H9 (cell line): Measurements from ENCODE around the gene NDOR1. TPM values are rescaled to one million over a fixed set of nuclear protein-coding genes. Genes with fewer than 3 reads are reported as not detected.

Experiments
- DNase-seq: peaks from one replicate; pipeline ENCODE4 v3.0.0-alpha.2; 2017
- H2AFZ ChIP-seq: one replicate; pipeline ENCODE4 v1.6.1; 2013; ENCODE audit warnings: mild to moderate bottlenecking, low read length, control low read depth, moderate library complexity
- H2AK5ac ChIP-seq: 2 replicates; pipeline ENCODE4 v1.6.1; 2013; ENCODE audit warnings: low read length, control low read depth, mixed read lengths; ENCODE audit not compliant: insufficient read length
- H2BK120ac ChIP-seq: one replicate; pipeline ENCODE4 v1.6.1; 2013; ENCODE audit warnings: low read depth, mild to moderate bottlenecking, low read length, control low read depth, inconsistent platforms; ENCODE audit not compliant: poor library complexity, severe bottlenecking
- H2BK12ac ChIP-seq: 2 replicates; pipeline ENCODE4 v1.6.1; 2013; ENCODE audit warnings: low read length, control low read depth, mixed read lengths, low read depth; ENCODE audit not compliant: insufficient read length
- H2BK15ac ChIP-seq: 2 replicates; pipeline ENCODE4 v1.6.1; 2013; ENCODE audit warnings: low read depth, low read length, control low read depth
- H2BK20ac ChIP-seq: one replicate; pipeline ENCODE4 v1.6.1; 2013; ENCODE audit warnings: low read depth, mild to moderate bottlenecking, low read length, control low read depth, inconsistent platforms; ENCODE audit not compliant: poor library complexity, severe bottlenecking
- H2BK5ac ChIP-seq: 2 replicates; pipeline ENCODE4 v1.6.1; 2013; ENCODE audit warnings: low read length, control low read depth, mixed read lengths; ENCODE audit not compliant: insufficient read length
- H3K14ac ChIP-seq: 2 replicates; pipeline ENCODE4 v1.6.1; 2013; ENCODE audit warnings: low read length, control low read depth; ENCODE audit not compliant: insufficient read depth
- H3K18ac ChIP-seq: 2 replicates; pipeline ENCODE4 v1.6.1; 2013; ENCODE audit warnings: low read depth, mild to moderate bottlenecking, mixed read lengths, low read length, control low read depth; ENCODE audit not compliant: insufficient read length
- H3K23ac ChIP-seq: 2 replicates; pipeline ENCODE4 v1.6.1; 2013; ENCODE audit warnings: low read length, control low read depth, mixed read lengths, low read depth; ENCODE audit not compliant: insufficient read length
- H3K23me2 ChIP-seq: 2 replicates; pipeline ENCODE4 v1.6.1; 2013; ENCODE audit warnings: low read depth, mild to moderate bottlenecking, mixed read lengths, low read length, control low read depth; ENCODE audit not compliant: insufficient read length, poor library complexity, severe bottlenecking
- H3K27ac ChIP-seq: 2 replicates; pipeline ENCODE4 v1.5.1; 2013; ENCODE audit warnings: low read length, control low read depth, mixed read lengths, low read depth; ENCODE audit not compliant: insufficient read length
- H3K27me3 ChIP-seq: 2 replicates; pipeline ENCODE4 v1.6.1; 2013; ENCODE audit warnings: low read length, control low read depth, inconsistent platforms; ENCODE audit not compliant: insufficient read depth
- H3K4ac ChIP-seq: 2 replicates; pipeline ENCODE4 v1.6.1; 2013; ENCODE audit warnings: low read depth, mild to moderate bottlenecking, control low read depth, inconsistent platforms, low read length, moderate library complexity
- H3K4me1 ChIP-seq: 2 replicates; pipeline ENCODE4 v1.6.1; 2013; ENCODE audit warnings: low read length, control low read depth, inconsistent platforms; ENCODE audit not compliant: insufficient read depth
- H3K4me2 ChIP-seq: 2 replicates; pipeline ENCODE4 v1.6.1; 2013; ENCODE audit warnings: low read length, control low read depth, mixed read lengths; ENCODE audit not compliant: insufficient read length, insufficient read depth
- H3K56ac ChIP-seq: 2 replicates; pipeline ENCODE4 v1.6.1; 2013; ENCODE audit warnings: low read depth, mild to moderate bottlenecking, mixed read lengths, low read length, control low read depth; ENCODE audit not compliant: insufficient read length
- H3K79me1 ChIP-seq: 2 replicates; pipeline ENCODE4 v1.6.1; 2013; ENCODE audit warnings: low read depth, mild to moderate bottlenecking, moderate library complexity, low read length, control low read depth, inconsistent platforms; ENCODE audit not compliant: insufficient read depth, poor library complexity, severe bottlenecking
- H3K79me2 ChIP-seq: 2 replicates; pipeline ENCODE4 v1.6.1; 2013; ENCODE audit warnings: low read length, control low read depth, inconsistent platforms; ENCODE audit not compliant: insufficient read depth
- H3K9ac ChIP-seq: 2 replicates; pipeline ENCODE4 v1.6.1; 2013; ENCODE audit warnings: low read length, control low read depth, mixed read lengths; ENCODE audit not compliant: insufficient read length; ENCODE audit errors: extremely low read depth
- H3K9me3 ChIP-seq: one replicate; pipeline ENCODE4 v1.6.1; 2013; ENCODE audit warnings: low read depth, low read length, inconsistent platforms; ENCODE audit not compliant: control insufficient read depth
- H3T11ph ChIP-seq: one replicate; pipeline ENCODE4 v1.6.1; 2013; ENCODE audit warnings: mild to moderate bottlenecking, low read length, control low read depth, inconsistent platforms
- H4K20me1 ChIP-seq: one replicate; pipeline ENCODE4 v1.6.1; 2013; ENCODE audit not compliant: control insufficient read depth, insufficient read length, insufficient read depth
- H4K5ac ChIP-seq: 2 replicates; pipeline ENCODE4 v1.6.1; 2013; ENCODE audit warnings: low read depth, mild to moderate bottlenecking, mixed read lengths, low read length, control low read depth; ENCODE audit not compliant: insufficient read length
- H4K8ac ChIP-seq: replicated peaks from 2 replicates; pipeline ENCODE4 v1.6.1; 2013; ENCODE audit warnings: low read length, control low read depth, mixed read lengths, low read depth; ENCODE audit not compliant: insufficient read length
- H4K91ac ChIP-seq: 2 replicates; pipeline ENCODE4 v1.6.1; 2013; ENCODE audit warnings: low read depth, mild to moderate bottlenecking, moderate library complexity, mixed read lengths, low read length, control low read depth; ENCODE audit not compliant: insufficient read length
- H3K27ac Mint-ChIP-seq, 3 experiments: 2 replicates in 2 of 3; 3 replicates in 1 of 3; pipeline ENCODE4 v1.8.0; 2020 to 2021; ENCODE audit warnings: mixed read lengths in 3 of 3, mild to moderate bottlenecking in 1 of 3, moderate library complexity in 1 of 3
- H3K27me3 Mint-ChIP-seq: 2 replicates; pipeline ENCODE4 v1.8.0; 2021; ENCODE audit warnings: low read depth, mild to moderate bottlenecking, moderate library complexity, mixed read lengths
- H3K36me3 Mint-ChIP-seq, 3 experiments: 2 replicates in 2 of 3; 3 replicates in 1 of 3; pipeline ENCODE4 v1.8.0; 2020 to 2021; ENCODE audit warnings: low read depth in 3 of 3, mixed read lengths in 3 of 3; ENCODE audit not compliant: insufficient read depth in 1 of 3
- H3K4me1 Mint-ChIP-seq, 2 experiments: 2 replicates each; pipeline ENCODE4 v1.8.0; 2020; ENCODE audit warnings: mixed read lengths in 2 of 2
- H3K4me3 Mint-ChIP-seq, 2 experiments: 2 replicates in 1 of 2; 3 replicates in 1 of 2; pipeline ENCODE4 v1.8.0; 2020 to 2021; ENCODE audit warnings: mild to moderate bottlenecking in 2 of 2, mixed read lengths in 2 of 2, moderate library complexity in 1 of 2
- H3K9me3 Mint-ChIP-seq, 2 experiments: 2 replicates in 1 of 2; 3 replicates in 1 of 2; pipeline ENCODE4 v1.8.0; 2020; ENCODE audit warnings: mild to moderate bottlenecking in 2 of 2, mixed read lengths in 2 of 2, moderate library complexity in 1 of 2
- WGBS: extraction: QIAGEN DNeasy Blood & Tissue Kit; methylation state at CpG from one replicate; pipeline ENCODE4 v1.1.7; 2013; ENCODE audit warnings: missing lambda C conversion rate, low lambda C conversion rate, mixed read lengths; ENCODE audit not compliant: insufficient read length; ENCODE audit errors: extremely low coverage; 5-methylcytosine and 5-hydroxymethylcytosine counted together
- total RNA-seq: library from RNA; stranded (reverse); gene quantifications from 2 replicates; pipeline ENCODE4 v1.2.1, GENCODE V29; 2021
- TF ChIP-seq, protein P1 (sequence below): fragments of 200-600 bp; sonication (generic); conservative IDR thresholded peaks from 3 replicates; pipeline ENCODE4 v1.8.0; 2021; ENCODE audit warnings: antibody characterized with exemption, mild to moderate bottlenecking

The NDOR1 gene
- total RNA-seq, 1 experiment from 2014 or later, result 44.1 TPM

DNA sequence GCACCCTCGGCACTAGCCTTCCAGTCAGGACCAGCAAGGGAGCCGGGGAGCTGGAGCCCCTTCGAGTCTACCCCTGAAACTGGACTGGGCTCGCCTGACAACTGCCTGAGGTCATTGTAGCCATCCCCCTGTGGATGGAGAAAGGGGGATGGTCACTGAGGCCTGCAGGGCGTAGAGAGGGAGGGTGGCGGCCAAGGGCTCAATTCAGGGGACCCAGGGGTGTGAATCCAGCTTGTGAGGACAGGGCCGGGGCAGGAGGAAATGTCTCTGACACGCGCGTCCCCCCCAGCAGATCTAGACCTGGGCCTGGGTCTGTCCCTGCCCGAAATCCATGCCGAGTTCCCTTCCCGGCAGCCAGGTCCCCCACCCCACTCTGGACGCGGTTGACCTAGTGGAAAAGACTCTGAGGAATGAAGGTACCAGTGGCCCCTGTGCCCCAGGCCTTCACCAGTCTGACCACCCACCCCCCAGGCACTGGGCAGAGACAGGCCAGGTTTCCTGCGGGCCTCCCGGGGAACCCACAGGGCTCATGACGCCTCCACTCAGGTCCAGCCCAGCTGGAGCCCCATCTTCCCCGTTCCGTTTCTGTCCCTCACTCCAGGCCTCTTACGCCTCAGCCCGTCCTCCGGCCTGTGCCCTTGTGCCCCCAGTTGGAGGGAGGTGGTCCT, 26.0 kb downstream of the NDOR1 start:
- TF ChIP-seq, protein P1, sequence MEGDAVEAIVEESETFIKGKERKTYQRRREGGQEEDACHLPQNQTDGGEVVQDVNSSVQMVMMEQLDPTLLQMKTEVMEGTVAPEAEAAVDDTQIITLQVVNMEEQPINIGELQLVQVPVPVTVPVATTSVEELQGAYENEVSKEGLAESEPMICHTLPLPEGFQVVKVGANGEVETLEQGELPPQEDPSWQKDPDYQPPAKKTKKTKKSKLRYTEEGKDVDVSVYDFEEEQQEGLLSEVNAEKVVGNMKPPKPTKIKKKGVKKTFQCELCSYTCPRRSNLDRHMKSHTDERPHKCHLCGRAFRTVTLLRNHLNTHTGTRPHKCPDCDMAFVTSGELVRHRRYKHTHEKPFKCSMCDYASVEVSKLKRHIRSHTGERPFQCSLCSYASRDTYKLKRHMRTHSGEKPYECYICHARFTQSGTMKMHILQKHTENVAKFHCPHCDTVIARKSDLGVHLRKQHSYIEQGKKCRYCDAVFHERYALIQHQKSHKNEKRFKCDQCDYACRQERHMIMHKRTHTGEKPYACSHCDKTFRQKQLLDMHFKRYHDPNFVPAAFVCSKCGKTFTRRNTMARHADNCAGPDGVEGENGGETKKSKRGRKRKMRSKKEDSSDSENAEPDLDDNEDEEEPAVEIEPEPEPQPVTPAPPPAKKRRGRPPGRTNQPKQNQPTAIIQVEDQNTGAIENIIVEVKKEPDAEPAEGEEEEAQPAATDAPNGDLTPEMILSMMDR, result no peak
- no peaks in the 10 kb centered on the region for H3K23me2 ChIP-seq
- no peak overlapping the region for H2BK15ac ChIP-seq
- no peak overlapping the region for H2BK12ac ChIP-seq
- H3K4me1 Mint-ChIP-seq, result peaks cover 7 to 11% of the 10 kb centered on the region in 2 experiments
- H3K9me3 ChIP-seq, result no peaks in the 10 kb centered on the region
- no CpG with 5 or more reads among the region's 23 CpGs for WGBS
- no peak overlapping the region for H2BK5ac ChIP-seq
- no peaks in the 10 kb centered on the region for H3K79me2 ChIP-seq
- no peak overlapping the region for H3K56ac ChIP-seq
- H3K14ac ChIP-seq, result no peak overlapping the region
- H3K36me3 Mint-ChIP-seq, result no peaks in the 10 kb centered on the region
- no peak overlapping the region for H2AFZ ChIP-seq
- H4K5ac ChIP-seq, result no peak overlapping the region
- no peak overlapping the region for H3K4me2 ChIP-seq
- H3K4me3 Mint-ChIP-seq, result no peak overlapping the region
- H4K91ac ChIP-seq, result no peak overlapping the region
- no peak overlapping the region for H3K9ac ChIP-seq
- no peak overlapping the region for H4K8ac ChIP-seq
- H3K27ac Mint-ChIP-seq, result no peak overlapping the region
- H3K27me3 ChIP-seq, result no peaks in the 10 kb centered on the region
- H3K4ac ChIP-seq, result no peak overlapping the region
- H2BK120ac ChIP-seq, result no peak overlapping the region
- H4K20me1 ChIP-seq, result no peaks in the 10 kb centered on the region
- no peak overlapping the region for H2BK20ac ChIP-seq
- H3K4me1 ChIP-seq, result no peaks in the 10 kb centered on the region
- DNase-seq, result no peak
- no peak overlapping the region for H3K23ac ChIP-seq
- H3K18ac ChIP-seq, result no peak overlapping the region
- H3K9me3 Mint-ChIP-seq, result no peaks in the 10 kb centered on the region
- H2AK5ac ChIP-seq, result no peak overlapping the region
- no peaks in the 10 kb centered on the region for H3K79me1 ChIP-seq
- no peak overlapping the region for H3K27ac ChIP-seq
- no peak overlapping the region for H3T11ph ChIP-seq
- peaks cover 7% of the 10 kb centered on the region for H3K27me3 Mint-ChIP-seq
